Transverse colon (tissue), 4 donors: ENCODE data around the gene SLFNL1. TPM values are rescaled to one million over a fixed set of nuclear protein-coding genes. Genes with fewer than 3 reads are reported as not detected.

Source experiments
- DNase-seq: peaks from one replicate; pipeline ENCODE4 v3.0.0-alpha.2; 2019
- H3K27ac ChIP-seq, 4 donors: fragments of 200-600 bp; sonication (generic); 2 replicates each; pipeline ENCODE4 v1.5.1; 2016 to 2018; ENCODE audit warnings: inconsistent platforms in 4 of 4
- H3K27me3 ChIP-seq: fragments of 200-600 bp; sonication (generic); 2 replicates; pipeline ENCODE4 v1.5.1; 2017; ENCODE audit warnings: inconsistent platforms
- H3K36me3 ChIP-seq, 4 donors: fragments of 200-600 bp; sonication (generic); 2 replicates each; pipeline ENCODE4 v1.5.1; 2017 to 2019; ENCODE audit warnings: inconsistent platforms in 4 of 4
- H3K4me1 ChIP-seq, 4 donors: fragments of 200-600 bp; sonication (generic); 2 replicates each; pipeline ENCODE4 v1.5.1; 2017 to 2020; ENCODE audit warnings: inconsistent platforms in 4 of 4
- H3K4me3 ChIP-seq, 4 donors: fragments of 200-600 bp; sonication (generic); 1 replicate in 1 of 4; 2 replicates in 3 of 4; pipeline versions ENCODE4 v1.5.1 to v1.6.1; 2017 to 2019; ENCODE audit warnings: inconsistent platforms in 4 of 4
- H3K9me3 ChIP-seq, 2 donors: fragments of 200-600 bp; sonication (generic); 2 replicates each; pipeline ENCODE4 v1.5.1; 2017 to 2019; ENCODE audit warnings: inconsistent platforms in 2 of 2
- CTCF ChIP-seq, 5 experiments: fragments of 200-600 bp in 3 of 5; fragments of 450-650 bp in 2 of 5; sonication (generic) in 3 of 5; IDR thresholded peaks; 1 replicate in 2 of 5; 2 replicates in 3 of 5; pipeline ENCODE4 v1.5.1; 2016 to 2017; ENCODE audit warnings: antibody characterized with exemption in 5 of 5, inconsistent platforms in 3 of 5, mild to moderate bottlenecking in 2 of 5, moderate library complexity in 1 of 5
- EP300 ChIP-seq: sonication (generic); formaldehyde crosslinking; IDR thresholded peaks from one replicate; pipeline ENCODE4 v1.6.1; 2017; ENCODE audit warnings: antibody characterized with exemption, low read depth
- POLR2A ChIP-seq: fragments of 450-650 bp; IDR thresholded peaks from one replicate; pipeline ENCODE4 v1.6.1; 2016; ENCODE audit warnings: antibody characterized with exemption, mild to moderate bottlenecking, moderate library complexity
- POLR2AphosphoS5 ChIP-seq, 3 donors: sonication (generic); formaldehyde crosslinking; IDR thresholded peaks; one replicate each; pipeline ENCODE4 v1.6.1; 2016; ENCODE audit warnings: antibody characterized with exemption in 3 of 3
- WGBS, 2 donors: methylation state at CpG; one replicate each; pipeline ENCODE4 v1.1.5; 2018; ENCODE audit warnings: low coverage in 1 of 2; 5-methylcytosine and 5-hydroxymethylcytosine counted together
- in situ Hi-C, 4 donors: fragments of 200-750 bp; cut with MboI; loops; one replicate each; pipeline versions ENCODE4 v1.15.0 to v1.15.1; 2017; ENCODE audit warnings: low sequenced_read_pairs in 3 of 4, low pct_ligation_motif_present in 1 of 4, low pct_unique_long_range_greater_than_20kb in 1 of 4
- intact Hi-C: fragments of 100-400 bp; cut with DNase I; formaldehyde crosslinking; loops from one replicate; pipeline ENCODE4 v1.15.1; 2023; ENCODE audit warnings: low total_unique reads
- total RNA-seq, 4 donors: library from RNA; depleted of rRNA; stranded (reverse); fragments of >200 nt; gene quantifications; one replicate each; pipeline ENCODE4 v1.1.0, GENCODE V29; 2016

Gene SLFNL1
- total RNA-seq, 4 donors from 2014 or later: 0.55 to 3.0 (median 1.3) TPM; not detected in 1

GRCh38 chr1:40974945-40975344, 46.6 kb downstream of the SLFNL1 start:
- Histone ChIP-seq H3K9me3 (no peaks in the 10 kb centered on the region), H3K27me3 (no peaks in the 10 kb centered on the region), H3K4me3 (no peak overlapping the region), H3K36me3 (no peaks in the 10 kb centered on the region), H3K27ac (no peak overlapping the region), H3K4me1 (peaks cover 0 to 7% (median 5%) of the 10 kb centered on the region in 4 donors)
- in situ Hi-C loops: loop anchor here in 1 of 4 donors (25.0 kb wide), 1 partner anchor 363 kb away; no protein-coding TSS in a partner anchor
- TF ChIP-seq POLR2A (no peak), POLR2AphosphoS5 (IDR thresholded peaks at IDR 0.05) (no peak), CTCF (IDR thresholded peaks at IDR 0.05) (no peak), EP300 (no peak)
- intact Hi-C loops: no loop called here
- DNase-seq: no peak
- 83 to 88% methylated on average over 3 to 9 of the region's 9 CpGs for WGBS, 2 donors

- H3K4me1 ChIP-seq: peaks cover 0 to 3% (median 2%) of the 10 kb centered on the region in 4 donors
- no peak for DNase-seq
- in situ Hi-C loops: loop anchor here in 1 of 4 donors (25.0 kb wide), 1 partner anchor 362 kb away; no protein-coding TSS in a partner anchor
- H3K27me3 ChIP-seq: no peaks in the 10 kb centered on the region
- TF ChIP-seq POLR2A (no peak), CTCF (IDR thresholded peaks at IDR 0.05) (no peak), EP300 (no peak), POLR2AphosphoS5 (IDR thresholded peaks at IDR 0.05) (no peak)
- no peaks in the 10 kb centered on the region for H3K9me3 ChIP-seq
- 60 to 66% methylated on average over 2 of the region's 2 CpGs for WGBS, 2 donors
- H3K4me3 ChIP-seq: no peak overlapping the region
- intact Hi-C loops: no loop called here
- no peak overlapping the region for H3K27ac ChIP-seq
- H3K36me3 ChIP-seq: no peaks in the 10 kb centered on the region
Measured at GRCh38 chr1:40973912-40974311, 47.6 kb downstream of the SLFNL1 start.

- no peak overlapping the region for H3K27ac ChIP-seq
- DNase-seq: no peak
- no peak overlapping the region for H3K4me3 ChIP-seq
- H3K36me3 ChIP-seq: no peaks in the 10 kb centered on the region
- no peaks in the 10 kb centered on the region for H3K27me3 ChIP-seq
- intact Hi-C loops (no loop called here), in situ Hi-C loops (loop anchor here in 1 of 4 donors (25.0 kb wide), 1 partner anchor 360 kb away; no protein-coding TSS in a partner anchor)
- H3K9me3 ChIP-seq: no peaks in the 10 kb centered on the region
- peaks cover 0 to 7% (median 0%) of the 10 kb centered on the region in 4 donors for H3K4me1 ChIP-seq
- TF ChIP-seq POLR2AphosphoS5 (IDR thresholded peaks at IDR 0.05): no peak
- no peak for TF ChIP-seq POLR2A
- TF ChIP-seq EP300: no peak
- no peak for TF ChIP-seq CTCF (IDR thresholded peaks at IDR 0.05)
- whole genome bisulfite sequencing, 2 donors: 66% methylated on average over 1 of the region's 1 CpG; no CpG with 5 or more reads in 1 of the 2 donors
Measured at GRCh38 chr1:40971966-40972365, 49.6 kb downstream of the SLFNL1 start.

- in situ Hi-C loops (loop anchor here in 1 of 4 donors (25.0 kb wide), 1 partner anchor 357 kb away; no protein-coding TSS in a partner anchor), intact Hi-C loops (no loop called here)
- no peaks in the 10 kb centered on the region for H3K36me3 ChIP-seq
- DNase-seq: no peak
- 89 to 98% methylated on average over 5 to 6 of the region's 6 CpGs for WGBS, 2 donors
- no peaks in the 10 kb centered on the region for H3K9me3 ChIP-seq
- H3K4me3 ChIP-seq: no peak overlapping the region
- H3K27ac ChIP-seq: peak overlapping the region in 1 of 4 donors; percentile 71
- TF ChIP-seq EP300 (no peak), POLR2AphosphoS5 (IDR thresholded peaks at IDR 0.05) (no peak), CTCF (IDR thresholded peaks at IDR 0.05) (no peak), POLR2A (no peak)
- H3K4me1 ChIP-seq: peaks cover 0 to 7% (median 0%) of the 10 kb centered on the region in 4 donors
- H3K27me3 ChIP-seq: no peaks in the 10 kb centered on the region
Measured at GRCh38 chr1:40969445-40969844, 52.1 kb downstream of the SLFNL1 start.
